ENCODE data around the gene MKNK2.
A peak's percentile ranks its signal among the peaks of the same experiment; 100 is the strongest.

DNA sequence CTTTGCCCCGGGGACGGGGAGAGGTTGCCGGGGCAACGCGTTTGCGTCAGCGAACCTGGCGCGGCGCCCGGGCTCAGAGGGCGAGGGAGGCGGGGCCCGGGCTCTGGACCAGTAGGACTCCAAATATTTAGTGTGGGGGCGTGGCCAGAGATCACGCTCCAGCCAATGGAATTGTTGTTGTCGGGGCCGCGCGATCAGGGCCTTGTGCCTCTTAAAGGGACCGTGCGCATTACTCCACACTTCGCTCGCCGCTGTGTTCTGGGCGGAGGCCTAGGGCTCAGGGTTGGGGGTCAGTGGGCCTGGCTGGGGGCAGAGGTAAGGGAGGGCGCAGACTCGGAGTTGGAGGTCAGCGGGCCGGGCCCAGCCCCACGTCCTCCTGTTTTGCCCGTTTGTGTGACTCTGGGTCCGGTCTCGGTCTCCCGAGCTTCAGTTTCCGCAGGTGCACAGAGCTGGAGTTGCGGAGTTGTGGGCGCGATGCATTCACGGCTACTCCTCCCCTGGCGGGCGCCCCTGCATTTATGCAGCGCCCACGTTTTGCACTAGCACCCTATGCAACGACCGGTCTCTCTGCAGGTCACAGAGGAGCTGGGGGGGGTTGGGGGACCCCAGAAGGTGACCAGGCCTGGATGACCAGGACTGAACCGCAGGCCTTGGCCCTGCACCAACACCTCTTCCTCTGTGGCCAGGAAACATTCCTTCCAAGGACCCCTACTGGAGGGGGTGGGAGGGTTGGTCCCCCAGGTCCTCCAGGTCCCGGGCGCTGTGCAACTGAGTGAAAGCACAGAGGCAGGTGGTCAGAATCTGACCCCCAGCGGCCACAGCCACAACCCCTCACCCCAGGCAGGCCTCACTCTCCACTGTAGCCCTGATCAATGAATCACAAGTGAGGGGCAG, 10.7 kb upstream of the MKNK2 start:
- TF ChIP-seq, protein P1, sequence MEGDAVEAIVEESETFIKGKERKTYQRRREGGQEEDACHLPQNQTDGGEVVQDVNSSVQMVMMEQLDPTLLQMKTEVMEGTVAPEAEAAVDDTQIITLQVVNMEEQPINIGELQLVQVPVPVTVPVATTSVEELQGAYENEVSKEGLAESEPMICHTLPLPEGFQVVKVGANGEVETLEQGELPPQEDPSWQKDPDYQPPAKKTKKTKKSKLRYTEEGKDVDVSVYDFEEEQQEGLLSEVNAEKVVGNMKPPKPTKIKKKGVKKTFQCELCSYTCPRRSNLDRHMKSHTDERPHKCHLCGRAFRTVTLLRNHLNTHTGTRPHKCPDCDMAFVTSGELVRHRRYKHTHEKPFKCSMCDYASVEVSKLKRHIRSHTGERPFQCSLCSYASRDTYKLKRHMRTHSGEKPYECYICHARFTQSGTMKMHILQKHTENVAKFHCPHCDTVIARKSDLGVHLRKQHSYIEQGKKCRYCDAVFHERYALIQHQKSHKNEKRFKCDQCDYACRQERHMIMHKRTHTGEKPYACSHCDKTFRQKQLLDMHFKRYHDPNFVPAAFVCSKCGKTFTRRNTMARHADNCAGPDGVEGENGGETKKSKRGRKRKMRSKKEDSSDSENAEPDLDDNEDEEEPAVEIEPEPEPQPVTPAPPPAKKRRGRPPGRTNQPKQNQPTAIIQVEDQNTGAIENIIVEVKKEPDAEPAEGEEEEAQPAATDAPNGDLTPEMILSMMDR (conservative IDR thresholded peaks at IDR 0.05), result no peak
- TF ChIP-seq ZFX (IDR thresholded peaks at IDR 0.05), result peak; percentile 75; the same call in 1 of the 2 replicates
